ENCODE results near the gene TMEM100. TPM values are rescaled to one million over a fixed set of nuclear protein-coding genes. Genes with fewer than 3 reads are reported as not detected.

The TMEM100 gene, protein sequence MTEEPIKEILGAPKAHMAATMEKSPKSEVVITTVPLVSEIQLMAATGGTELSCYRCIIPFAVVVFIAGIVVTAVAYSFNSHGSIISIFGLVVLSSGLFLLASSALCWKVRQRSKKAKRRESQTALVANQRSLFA
- total RNA-seq (2013; cell fraction: nucleolus; rRNA removed): not detected in 2 replicates
- not detected in 2 replicates for total RNA-seq (2014; rRNA removed)
- not detected in 2 replicates for total RNA-seq (2014; rRNA removed; fragmentation: Illumina TruSeq; extraction: Trizol)
- not detected in 2 replicates for total RNA-seq (2021)
- polyA plus RNA-seq (2011; ENCODE audit: low read depth): not detected
- not detected in 2 replicates for polyA plus RNA-seq (2011; rRNA removed)
- not detected in 2 replicates for polyA plus RNA-seq (2011; cell fraction: cytosol; rRNA removed)
- polyA plus RNA-seq (2011; cell fraction: nucleus; rRNA removed): not detected in 2 replicates
- 0.08 TPM in 2 replicates for polyA plus RNA-seq (2012)
- not detected in 2 replicates for polyA plus RNA-seq (2014; fragmentation: Illumina TruSeq; extraction: Trizol)
- polyA plus RNA-seq (2014; fragmentation: Nextera tagmentation; extraction: Ambion mirVana): not detected
- not detected in 2 replicates for polyA plus RNA-seq (2014; rRNA removed)
- not detected for polyA plus RNA-seq (2016; fragmentation: Nextera tagmentation; extraction: Ambion mirVana)
- polyA minus RNA-seq (2011; rRNA and poly(A)+ RNA removed): not detected in 2 replicates
- polyA minus RNA-seq (2011; cell fraction: cytosol; rRNA and poly(A)+ RNA removed): not detected in 2 replicates
- not detected in 2 replicates for polyA minus RNA-seq (2011; cell fraction: nucleus; rRNA and poly(A)+ RNA removed)
- percentile 27 among the genes with signal in this experiment for Bru-seq, nascent RNA
- BruChase-seq, experiment 1, labeled RNA remaining after a 6-hour chase: percentile 7 among the genes with signal in this experiment
- BruChase-seq, experiment 2, labeled RNA remaining after a 2-hour chase: percentile 7 among the genes with signal in this experiment
- long read RNA-seq, experiment 1: 0 reads
- long read RNA-seq, experiment 2: 0 reads

DNA sequence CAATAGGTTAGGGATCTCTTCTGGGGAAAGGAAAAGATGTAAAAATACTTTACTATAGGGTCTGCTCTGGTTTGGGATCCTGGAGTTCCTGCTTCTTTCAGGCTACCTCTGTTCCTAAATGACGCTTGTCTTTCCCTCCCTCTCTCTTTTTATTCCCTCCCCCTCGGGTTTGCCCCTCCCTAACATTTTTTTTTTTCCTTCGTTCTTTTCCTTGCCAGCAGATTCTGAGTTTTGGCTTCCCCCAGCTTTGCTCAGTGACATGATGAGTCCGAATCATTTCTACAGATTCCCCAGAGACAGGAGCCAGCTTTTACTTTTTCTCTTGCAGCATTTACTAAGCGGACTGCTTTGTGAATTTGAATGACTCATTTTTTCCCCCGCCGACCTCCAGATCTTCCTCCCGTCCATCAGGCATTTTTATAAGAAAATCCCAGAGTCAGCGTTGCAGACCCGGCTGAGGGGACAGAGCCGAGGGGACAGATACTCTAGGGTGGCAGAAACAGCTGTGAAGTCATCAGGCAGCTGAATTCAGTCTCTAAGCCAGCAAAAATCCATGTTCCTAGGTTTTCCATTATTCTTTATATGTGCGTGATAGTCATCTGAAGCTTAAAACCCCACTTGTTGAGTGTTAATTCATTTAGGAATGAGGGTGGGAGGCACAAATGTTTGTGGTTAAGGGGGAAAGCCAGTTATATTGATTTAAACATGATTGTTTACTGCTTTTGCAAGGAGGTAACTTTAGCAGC, at the start of gene TMEM100:
TSS of gene TMEM100 (minus strand) at position 123 of the 746 bp plus-strand sequence. CDS start 1,794 bp downstream, outside the sequence.
- SMC1A ChIA-PET (ENCODE audit: uncharacterized antibody, unreplicated experiment): interaction anchor here (1.0 to 2.5 kb wide), 2 partner anchors 9 to 12 kb away, joined by 3 to 8 read pairs; no protein-coding TSS in a partner anchor
- in situ Hi-C loops (cut with MboI) (no loop called here), intact Hi-C loops (cut with micrococcal nuclease; ENCODE audit: unreplicated experiment) (no loop called here)
- Histone ChIP-seq H3K27ac (ENCODE audit: control insufficient read depth, insufficient read depth) (no peak within 1 kb of the TSS), H3K9me3 (replicated peaks; ENCODE audit: control insufficient read depth, insufficient read depth, low read length) (no peaks in the 10 kb centered on the region), H3K4me2 (ENCODE audit: control insufficient read depth, insufficient read depth) (no peak within 1 kb of the TSS), H3K79me2 (ENCODE audit: control insufficient read depth, insufficient read depth, low read length) (no peaks in the 10 kb centered on the region), H3K9ac (ENCODE audit: control insufficient read depth, insufficient read depth, low read length) (no peak within 1 kb of the TSS), H3K4me1 (ENCODE audit: control insufficient read depth, insufficient read depth, low read length) (no peaks in the 10 kb centered on the region), H2AFZ (ENCODE audit: control insufficient read depth, low read depth, low read length) (no peak within 1 kb of the TSS), H3K27me3 (replicated peaks in 1 of 2; ENCODE audit: control insufficient read depth in 2 of 2, insufficient read depth in 2 of 2, low read length in 1 of 2) (no peaks in the 10 kb centered on the region; a peak in 2 of 4 replicates), H4K20me1 (ENCODE audit: control insufficient read depth, insufficient read depth) (no peaks in the 10 kb centered on the region), H3K4me3 (no peak within 1 kb of the TSS), H3K36me3 (ENCODE audit: control insufficient read depth in 2 of 2, insufficient read depth in 2 of 2, low read length in 1 of 2) (no peaks in the 10 kb centered on the region)
- CTCF ChIA-PET: interaction anchor here (0.8 to 2.2 kb wide), 4 partner anchors 10 to 46 kb away, joined by 3 to 6 read pairs (median 4); partner anchors contain the start of gene PCTP
- no peak for ATAC-seq
- BruUV-seq (replicated peaks): no TSS peak
- POLR2A ChIA-PET: no interaction called here
- 5% methylated on average over 12 of the region's 12 CpGs for WGBS (ENCODE audit: insufficient coverage, insufficient replicate concordance, low lambda C conversion rate, missing lambda C conversion rate)
- DNase-seq (ENCODE audit: low read depth, low spot score): no peak
- RAD21 ChIA-PET (ENCODE audit: unreplicated experiment): no interaction called here
- no peak for FAIRE-seq
- TF ChIP-seq, protein P1, sequence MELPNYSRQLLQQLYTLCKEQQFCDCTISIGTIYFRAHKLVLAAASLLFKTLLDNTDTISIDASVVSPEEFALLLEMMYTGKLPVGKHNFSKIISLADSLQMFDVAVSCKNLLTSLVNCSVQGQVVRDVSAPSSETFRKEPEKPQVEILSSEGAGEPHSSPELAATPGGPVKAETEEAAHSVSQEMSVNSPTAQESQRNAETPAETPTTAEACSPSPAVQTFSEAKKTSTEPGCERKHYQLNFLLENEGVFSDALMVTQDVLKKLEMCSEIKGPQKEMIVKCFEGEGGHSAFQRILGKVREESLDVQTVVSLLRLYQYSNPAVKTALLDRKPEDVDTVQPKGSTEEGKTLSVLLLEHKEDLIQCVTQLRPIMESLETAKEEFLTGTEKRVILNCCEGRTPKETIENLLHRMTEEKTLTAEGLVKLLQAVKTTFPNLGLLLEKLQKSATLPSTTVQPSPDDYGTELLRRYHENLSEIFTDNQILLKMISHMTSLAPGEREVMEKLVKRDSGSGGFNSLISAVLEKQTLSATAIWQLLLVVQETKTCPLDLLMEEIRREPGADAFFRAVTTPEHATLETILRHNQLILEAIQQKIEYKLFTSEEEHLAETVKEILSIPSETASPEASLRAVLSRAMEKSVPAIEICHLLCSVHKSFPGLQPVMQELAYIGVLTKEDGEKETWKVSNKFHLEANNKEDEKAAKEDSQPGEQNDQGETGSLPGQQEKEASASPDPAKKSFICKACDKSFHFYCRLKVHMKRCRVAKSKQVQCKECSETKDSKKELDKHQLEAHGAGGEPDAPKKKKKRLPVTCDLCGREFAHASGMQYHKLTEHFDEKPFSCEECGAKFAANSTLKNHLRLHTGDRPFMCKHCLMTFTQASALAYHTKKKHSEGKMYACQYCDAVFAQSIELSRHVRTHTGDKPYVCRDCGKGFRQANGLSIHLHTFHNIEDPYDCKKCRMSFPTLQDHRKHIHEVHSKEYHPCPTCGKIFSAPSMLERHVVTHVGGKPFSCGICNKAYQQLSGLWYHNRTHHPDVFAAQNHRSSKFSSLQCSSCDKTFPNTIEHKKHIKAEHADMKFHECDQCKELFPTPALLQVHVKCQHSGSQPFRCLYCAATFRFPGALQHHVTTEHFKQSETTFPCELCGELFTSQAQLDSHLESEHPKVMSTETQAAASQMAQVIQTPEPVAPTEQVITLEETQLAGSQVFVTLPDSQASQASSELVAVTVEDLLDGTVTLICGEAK (IDR thresholded peaks at IDR 0.05; ENCODE audit: borderline replicate concordance): no peak
- no peak for TF ChIP-seq SMARCA5 (IDR thresholded peaks at IDR 0.05)
- TF ChIP-seq, protein P2, sequence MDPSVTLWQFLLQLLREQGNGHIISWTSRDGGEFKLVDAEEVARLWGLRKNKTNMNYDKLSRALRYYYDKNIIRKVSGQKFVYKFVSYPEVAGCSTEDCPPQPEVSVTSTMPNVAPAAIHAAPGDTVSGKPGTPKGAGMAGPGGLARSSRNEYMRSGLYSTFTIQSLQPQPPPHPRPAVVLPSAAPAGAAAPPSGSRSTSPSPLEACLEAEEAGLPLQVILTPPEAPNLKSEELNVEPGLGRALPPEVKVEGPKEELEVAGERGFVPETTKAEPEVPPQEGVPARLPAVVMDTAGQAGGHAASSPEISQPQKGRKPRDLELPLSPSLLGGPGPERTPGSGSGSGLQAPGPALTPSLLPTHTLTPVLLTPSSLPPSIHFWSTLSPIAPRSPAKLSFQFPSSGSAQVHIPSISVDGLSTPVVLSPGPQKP (IDR thresholded peaks at IDR 0.05; ENCODE audit: low read depth, low read length): no peak
- TF ChIP-seq, protein P3, sequence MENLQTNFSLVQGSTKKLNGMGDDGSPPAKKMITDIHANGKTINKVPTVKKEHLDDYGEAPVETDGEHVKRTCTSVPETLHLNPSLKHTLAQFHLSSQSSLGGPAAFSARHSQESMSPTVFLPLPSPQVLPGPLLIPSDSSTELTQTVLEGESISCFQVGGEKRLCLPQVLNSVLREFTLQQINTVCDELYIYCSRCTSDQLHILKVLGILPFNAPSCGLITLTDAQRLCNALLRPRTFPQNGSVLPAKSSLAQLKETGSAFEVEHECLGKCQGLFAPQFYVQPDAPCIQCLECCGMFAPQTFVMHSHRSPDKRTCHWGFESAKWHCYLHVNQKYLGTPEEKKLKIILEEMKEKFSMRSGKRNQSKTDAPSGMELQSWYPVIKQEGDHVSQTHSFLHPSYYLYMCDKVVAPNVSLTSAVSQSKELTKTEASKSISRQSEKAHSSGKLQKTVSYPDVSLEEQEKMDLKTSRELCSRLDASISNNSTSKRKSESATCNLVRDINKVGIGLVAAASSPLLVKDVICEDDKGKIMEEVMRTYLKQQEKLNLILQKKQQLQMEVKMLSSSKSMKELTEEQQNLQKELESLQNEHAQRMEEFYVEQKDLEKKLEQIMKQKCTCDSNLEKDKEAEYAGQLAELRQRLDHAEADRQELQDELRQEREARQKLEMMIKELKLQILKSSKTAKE (IDR thresholded peaks at IDR 0.05; ENCODE audit: low read depth, poor library complexity, severe bottlenecking): no peak
- TF ChIP-seq, protein P4, sequence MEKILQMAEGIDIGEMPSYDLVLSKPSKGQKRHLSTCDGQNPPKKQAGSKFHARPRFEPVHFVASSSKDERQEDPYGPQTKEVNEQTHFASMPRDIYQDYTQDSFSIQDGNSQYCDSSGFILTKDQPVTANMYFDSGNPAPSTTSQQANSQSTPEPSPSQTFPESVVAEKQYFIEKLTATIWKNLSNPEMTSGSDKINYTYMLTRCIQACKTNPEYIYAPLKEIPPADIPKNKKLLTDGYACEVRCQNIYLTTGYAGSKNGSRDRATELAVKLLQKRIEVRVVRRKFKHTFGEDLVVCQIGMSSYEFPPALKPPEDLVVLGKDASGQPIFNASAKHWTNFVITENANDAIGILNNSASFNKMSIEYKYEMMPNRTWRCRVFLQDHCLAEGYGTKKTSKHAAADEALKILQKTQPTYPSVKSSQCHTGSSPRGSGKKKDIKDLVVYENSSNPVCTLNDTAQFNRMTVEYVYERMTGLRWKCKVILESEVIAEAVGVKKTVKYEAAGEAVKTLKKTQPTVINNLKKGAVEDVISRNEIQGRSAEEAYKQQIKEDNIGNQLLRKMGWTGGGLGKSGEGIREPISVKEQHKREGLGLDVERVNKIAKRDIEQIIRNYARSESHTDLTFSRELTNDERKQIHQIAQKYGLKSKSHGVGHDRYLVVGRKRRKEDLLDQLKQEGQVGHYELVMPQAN (conservative IDR thresholded peaks at IDR 0.05): no peak
- TF ChIP-seq IKZF1 (conservative IDR thresholded peaks at IDR 0.05): no peak

All from GM12878 (cell line).